Erythroblast (primary cell): Measurements from ENCODE around the gene RET.

Source experiments
- DNase-seq, 2 experiments: peaks; one replicate each; lab custom pipeline; 2025; lab: John Stamatoyannopoulos, UW
- GATA1 ChIP-seq: IDR thresholded peaks from 2 replicates; pipeline ENCODE4 v1.6.1; 2011; ENCODE audit warnings: low read depth, mild to moderate bottlenecking, control low read depth, low read length, moderate library complexity
- POLR2A ChIP-seq: IDR thresholded peaks from 2 replicates; pipeline ENCODE4 v1.6.1; 2011; ENCODE audit warnings: mild to moderate bottlenecking, low read length

RET gene

DNA sequence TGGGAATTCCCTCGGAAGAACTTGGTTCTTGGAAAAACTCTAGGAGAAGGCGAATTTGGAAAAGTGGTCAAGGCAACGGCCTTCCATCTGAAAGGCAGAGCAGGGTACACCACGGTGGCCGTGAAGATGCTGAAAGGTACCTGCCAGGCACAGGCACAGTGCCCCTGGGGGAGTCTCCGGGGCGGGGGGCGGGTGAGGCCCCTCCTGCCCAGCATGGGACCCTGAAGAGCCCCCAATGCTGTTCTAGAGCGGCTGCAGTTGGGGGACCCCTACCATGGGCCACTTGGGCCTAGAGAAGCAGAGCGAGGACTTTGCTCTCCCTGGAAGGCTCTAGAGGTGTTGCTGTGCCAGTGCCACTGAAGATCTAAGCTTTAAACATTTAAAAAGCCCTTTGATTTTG lies 39.7 kb downstream of the RET start:
- DNase-seq: no peak
- TF ChIP-seq POLR2A: no peak
- no peak for TF ChIP-seq GATA1

DNA sequence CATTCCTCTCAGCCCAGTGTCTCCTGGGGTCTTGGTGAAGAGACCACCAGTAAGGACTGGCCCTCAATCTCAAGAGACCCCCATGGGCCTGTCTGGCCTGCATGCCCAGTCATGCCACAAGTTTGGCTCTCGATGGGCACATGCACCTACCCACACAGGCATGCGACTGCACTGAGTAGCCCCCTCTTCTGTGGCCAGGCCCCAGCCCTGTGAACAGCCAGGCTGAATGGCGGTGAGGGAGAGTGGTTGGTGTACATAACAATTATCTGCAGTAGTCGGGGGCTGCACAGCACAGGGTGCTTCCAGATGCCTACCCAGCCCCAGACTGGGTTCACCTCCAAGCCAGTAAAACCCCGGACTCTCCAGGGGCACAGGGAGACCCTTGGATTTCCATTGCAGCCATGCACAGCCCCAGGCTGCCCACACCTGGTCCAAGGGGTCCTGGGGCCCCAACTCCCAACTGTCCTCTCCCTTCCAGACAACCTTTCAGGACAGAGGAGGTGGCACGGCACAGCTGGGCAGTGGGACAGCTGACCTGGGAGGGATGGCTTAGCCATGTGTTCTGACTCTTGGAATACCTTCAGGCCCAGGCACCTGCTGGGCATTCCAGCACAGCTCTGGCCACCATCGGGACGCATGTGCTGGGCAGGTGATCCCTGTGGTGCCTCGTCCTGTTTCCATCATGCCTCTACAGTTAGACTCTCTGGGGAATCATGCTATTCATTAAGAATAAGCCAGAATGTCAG lies 40.3 kb downstream of the RET start:
- TF ChIP-seq POLR2A (no peak), GATA1 (no peak)
- DNase-seq: no peak

DNA sequence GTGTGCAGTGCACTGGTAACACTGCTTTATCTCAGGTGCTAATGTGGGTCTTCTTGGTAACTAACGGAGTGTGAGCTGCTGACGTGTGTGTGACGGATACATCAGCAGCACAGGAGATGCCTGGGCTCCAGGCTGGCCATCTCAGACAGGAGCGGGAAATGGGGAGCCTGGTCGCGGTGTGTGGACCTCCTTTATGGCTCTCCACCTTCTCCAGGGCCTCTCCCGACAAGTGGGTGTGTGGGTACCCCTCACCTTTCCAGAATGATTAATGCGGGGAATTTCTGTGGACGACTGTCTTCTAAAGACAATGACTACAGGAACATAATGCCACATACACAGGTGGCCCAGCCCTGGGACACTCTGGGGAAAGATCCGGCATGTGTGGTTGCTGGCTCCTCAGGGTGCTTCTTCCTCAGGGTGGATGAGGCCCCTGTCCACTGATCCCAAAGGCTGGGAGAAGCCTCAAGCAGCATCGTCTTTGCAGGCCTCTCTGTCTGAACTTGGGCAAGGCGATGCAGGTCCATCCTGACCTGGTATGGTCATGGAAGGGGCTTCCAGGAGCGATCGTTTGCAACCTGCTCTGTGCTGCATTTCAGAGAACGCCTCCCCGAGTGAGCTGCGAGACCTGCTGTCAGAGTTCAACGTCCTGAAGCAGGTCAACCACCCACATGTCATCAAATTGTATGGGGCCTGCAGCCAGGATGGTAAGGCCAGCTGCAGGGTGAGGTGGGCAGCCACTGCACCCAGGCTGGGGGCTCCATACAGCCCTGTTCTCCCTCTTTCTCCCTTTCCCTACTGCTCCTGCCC lies 41.1 kb downstream of the RET start:
- TF ChIP-seq POLR2A (no peak), GATA1 (no peak)
- no peak for DNase-seq

DNA sequence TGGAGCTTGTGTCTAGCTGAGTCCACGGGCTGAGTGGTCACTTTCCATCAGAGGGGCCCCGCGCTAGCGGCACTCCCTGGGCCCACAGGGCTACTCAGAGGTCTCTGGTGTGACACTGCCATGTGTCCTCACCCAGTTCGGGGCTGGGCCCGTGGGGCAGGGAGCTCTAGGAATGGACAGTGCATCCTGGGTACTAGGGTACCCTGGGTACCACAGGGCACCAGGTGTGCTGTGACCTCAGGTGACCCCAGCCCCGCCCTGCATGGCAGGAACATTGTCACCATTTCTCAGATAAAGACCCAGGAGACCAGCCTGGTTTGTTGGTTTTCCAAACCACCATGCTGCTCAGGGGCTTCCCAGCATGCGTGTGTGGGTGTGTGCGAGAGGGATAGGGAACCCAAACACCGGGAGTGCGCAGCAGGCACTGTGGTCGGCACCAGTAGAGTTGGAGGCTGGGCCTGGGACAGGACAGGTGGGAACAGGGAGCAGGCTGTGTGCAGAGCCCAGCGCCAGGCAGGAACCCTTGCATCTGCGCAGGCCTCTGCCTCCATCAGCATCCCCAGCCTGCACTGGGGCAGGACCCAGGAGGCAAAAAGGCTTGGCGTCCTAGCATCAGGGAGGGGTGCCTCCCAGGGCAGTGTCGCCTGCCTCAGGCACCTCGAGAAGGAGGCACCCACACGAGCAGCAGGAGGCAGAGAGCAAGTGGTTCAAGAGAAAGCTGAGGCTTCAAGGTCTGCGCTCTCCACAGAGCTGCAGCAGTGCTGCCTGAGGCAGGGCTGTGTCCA lies 42.0 kb downstream of the RET start:
- TF ChIP-seq POLR2A (no peak), GATA1 (no peak)
- no peak for DNase-seq

DNA sequence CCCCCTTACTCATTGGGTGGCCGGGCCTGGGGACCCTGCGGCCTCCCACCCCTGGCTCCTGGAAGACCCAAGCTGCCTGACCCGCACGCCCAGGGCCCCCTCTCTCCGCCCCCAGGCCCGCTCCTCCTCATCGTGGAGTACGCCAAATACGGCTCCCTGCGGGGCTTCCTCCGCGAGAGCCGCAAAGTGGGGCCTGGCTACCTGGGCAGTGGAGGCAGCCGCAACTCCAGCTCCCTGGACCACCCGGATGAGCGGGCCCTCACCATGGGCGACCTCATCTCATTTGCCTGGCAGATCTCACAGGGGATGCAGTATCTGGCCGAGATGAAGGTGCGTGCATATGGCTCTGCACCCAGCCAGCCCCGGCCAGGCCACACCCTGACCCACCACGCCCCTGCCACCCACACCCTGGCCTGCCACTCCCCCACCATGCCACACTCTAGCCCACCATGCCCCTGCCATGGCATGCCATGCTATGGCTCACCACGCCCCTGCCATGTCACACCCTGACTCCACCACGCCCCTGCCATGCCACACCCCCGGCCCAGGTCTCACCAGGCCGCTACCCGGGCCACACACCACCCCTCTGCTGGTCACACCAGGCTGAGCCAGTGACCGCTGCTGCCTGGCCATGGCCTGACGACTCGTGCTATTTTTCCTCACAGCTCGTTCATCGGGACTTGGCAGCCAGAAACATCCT lies 42.7 kb downstream of the RET start:
- TF ChIP-seq POLR2A (no peak), GATA1 (no peak)
- DNase-seq: no peak

DNA sequence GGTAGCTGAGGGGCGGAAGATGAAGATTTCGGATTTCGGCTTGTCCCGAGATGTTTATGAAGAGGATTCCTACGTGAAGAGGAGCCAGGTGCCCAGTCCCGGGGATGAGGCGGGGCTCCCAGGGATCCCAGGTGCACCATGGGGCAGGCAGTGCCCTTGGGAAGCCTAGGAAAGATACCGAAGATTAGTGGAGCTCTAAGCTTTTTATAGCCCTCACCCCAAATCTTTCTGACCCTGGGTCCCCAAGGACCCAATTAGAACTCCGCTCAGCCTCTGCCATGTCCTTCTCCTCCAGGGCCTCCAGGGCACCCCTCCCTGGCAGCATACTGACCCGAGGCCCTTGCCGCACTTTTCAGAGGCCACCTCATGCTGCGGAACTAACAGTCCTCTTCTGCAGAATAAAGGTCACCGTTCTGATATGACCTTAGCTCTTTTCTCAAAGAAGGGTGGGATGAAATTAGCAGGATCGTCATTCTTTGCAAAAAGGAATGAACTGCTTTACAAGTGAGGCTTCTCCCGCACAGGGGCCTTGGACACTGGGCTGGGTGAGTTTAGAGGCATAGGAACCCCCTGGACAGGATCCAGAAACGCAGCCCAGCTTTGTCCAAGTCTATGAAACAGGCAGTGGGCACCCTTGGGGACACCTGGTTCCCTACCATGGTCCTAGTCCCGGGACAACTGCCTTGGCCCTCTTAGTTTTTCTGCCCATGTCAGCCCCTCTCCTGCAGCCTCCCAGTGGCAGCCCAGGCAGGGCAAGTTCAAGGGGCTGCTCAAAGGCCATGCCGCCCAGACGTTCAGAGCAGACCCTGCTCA lies 43.5 kb downstream of the RET start:
- TF ChIP-seq POLR2A (no peak), GATA1 (no peak)
- no peak for DNase-seq

DNA sequence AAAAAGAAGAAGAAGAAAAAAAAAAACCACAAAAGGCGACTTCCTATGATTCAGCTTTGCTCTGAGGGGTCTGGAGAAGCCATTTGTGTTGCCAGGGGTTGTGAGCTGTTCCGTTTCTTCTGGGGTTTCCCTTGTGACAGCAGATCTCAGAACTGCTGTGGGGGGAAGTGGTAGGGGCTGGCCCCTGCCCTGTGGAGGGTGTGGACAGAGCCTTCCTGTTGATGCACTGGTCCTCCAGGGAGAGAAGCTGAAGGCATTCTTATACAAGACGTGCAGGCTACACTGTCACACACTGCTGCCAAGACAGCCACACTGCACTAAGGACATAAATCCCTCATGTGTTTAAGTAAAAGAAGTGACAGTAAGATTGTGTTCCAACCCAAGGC lies 44.1 kb downstream of the RET start:
- TF ChIP-seq POLR2A: no peak
- TF ChIP-seq GATA1: no peak

DNA sequence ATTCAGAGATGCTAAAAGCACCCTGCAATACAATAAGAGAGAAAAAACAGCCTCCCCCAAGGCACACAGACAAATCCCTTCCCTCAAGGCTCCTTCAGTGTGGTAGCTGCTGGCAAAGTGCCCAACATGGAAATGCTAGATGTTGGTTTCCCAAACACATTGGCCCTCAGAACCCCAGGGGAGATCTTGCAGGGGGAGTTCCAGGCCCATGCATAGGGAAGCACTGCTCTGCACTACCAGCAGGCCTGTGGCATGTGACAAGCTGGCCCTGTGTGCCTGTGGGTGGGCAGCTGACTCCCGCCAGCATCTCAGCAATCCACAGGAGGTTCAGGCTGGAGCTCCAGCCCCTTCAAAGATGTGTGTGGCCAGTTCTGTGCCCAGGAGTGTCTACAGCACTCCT lies 44.6 kb downstream of the RET start:
- DNase-seq: no peak
- no peak for TF ChIP-seq POLR2A
- TF ChIP-seq GATA1: no peak

More for the DNA sequence above, 44.1 kb downstream of the RET start:
- DNase-seq: no peak

DNA sequence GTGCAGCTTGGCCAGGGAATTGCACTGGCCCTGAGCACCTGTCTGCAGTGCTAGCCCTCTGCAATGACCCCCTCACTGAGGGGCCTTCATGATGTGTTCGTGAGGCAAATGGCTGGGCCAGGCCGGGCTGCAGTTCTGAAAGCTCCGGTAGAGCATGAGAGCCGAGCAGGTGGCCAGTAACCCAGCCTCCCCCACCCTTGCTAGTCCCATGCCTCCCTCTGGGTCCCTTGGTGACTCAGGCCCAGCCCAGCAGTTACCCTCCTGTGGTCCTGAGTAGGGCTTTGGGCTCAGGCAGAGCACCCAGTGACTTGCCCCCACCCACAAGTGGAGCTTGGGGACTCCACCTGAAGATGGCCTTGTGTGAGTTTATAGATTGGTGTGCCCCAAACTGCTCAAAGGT lies 45.2 kb downstream of the RET start:
- DNase-seq: no peak
- TF ChIP-seq GATA1 (no peak), POLR2A (no peak)

DNA sequence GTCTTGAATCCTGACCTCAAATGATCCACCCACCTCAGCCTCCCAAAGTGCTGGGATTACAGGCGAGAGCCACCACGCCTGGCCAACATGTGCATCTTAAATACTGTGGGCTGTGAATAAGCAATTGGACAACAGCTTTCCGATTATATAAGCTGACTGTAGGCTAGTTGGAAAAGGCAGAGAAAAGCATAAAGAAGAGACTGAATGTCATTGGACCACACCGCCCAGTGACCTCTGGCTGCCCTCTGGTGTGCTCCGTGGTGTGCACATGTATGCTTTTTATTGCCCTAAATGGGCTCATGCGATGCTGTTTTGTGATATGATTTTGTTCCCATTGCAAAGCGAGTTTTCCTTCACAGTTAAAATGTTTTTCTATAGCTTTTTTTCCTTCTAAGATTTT lies 46.0 kb downstream of the RET start:
- TF ChIP-seq POLR2A (no peak), GATA1 (no peak)
- DNase-seq: no peak

DNA sequence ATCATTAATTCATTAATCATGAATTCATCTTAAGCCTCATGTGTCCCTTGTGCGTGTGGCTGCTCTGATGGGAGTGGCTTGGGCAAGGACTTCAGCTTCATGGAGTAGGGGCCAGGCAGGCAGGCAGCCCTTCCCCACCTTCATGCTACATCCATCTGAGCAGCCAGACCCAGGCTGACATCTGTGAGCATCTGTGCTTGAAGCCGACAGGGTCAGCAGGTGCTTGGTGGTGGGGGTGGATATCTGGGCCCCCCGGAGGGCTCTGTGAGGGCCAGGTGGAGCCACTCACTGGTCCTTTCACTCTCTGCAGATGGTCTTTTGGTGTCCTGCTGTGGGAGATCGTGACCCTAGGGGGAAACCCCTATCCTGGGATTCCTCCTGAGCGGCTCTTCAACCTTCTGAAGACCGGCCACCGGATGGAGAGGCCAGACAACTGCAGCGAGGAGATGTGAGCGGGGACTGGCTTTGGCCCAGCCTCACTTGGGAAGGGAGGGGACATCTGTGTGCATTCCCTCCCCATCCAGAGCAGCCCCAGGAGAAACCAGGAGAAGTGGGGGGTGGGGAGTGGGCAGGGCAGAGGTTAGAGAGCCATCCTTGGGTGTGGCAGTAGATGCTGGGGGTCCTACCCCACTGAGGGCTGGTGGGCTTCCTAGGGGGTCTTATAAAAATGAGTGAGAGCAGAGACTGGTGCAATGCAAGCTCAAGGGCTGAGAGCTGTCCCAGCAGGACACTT lies 46.7 kb downstream of the RET start:
- DNase-seq: no peak
- TF ChIP-seq POLR2A: no peak
- no peak for TF ChIP-seq GATA1

DNA sequence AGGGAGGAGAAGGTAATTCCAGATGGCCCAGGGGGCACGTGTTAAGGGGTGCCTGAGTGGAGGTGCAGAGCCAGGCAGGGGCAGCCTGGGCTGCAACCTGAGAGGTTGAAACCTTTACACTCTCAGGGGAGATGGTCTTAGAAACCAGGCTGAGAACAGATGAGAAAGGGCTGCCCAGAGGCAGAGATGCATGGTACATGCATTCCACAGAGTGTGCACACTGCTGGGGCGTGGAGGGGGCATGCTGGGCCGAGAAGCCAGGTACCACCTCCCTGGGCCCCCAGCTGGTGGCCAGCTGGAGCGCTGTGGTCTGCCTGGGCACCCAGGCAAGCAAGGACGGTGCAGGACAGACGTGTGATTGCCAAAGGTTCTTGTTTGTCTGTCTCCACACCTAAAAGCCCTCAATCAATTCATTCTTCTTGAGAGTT lies 47.2 kb downstream of the RET start:
- no peak for DNase-seq
- no peak for TF ChIP-seq POLR2A
- no peak for TF ChIP-seq GATA1
